CD4-positive, alpha-beta T cell treated with Interleukin-10 for 1 hour (primary cell): ENCODE measurements around the gene ABCD3.
"Not testable (repeated sequence)": the region's sequence is repeated elsewhere in the genome, so short reads cannot be mapped to it uniquely, and the experiment has no call there.

Source experiments
- DNase-seq: peaks from one replicate; pipeline ENCODE4 v3.0.0-alpha.2; 2020

Gene ABCD3

GRCh38 chr1:94416901-94417727 lies 1.1 kb upstream of the ABCD3 start:
- no peak for DNase-seq

- no peak for DNase-seq
These were observed 536 bp upstream of the ABCD3 start for GRCh38 chr1:94417728-94417977.

GRCh38 chr1:94418664-94419655 lies 771 bp downstream of the ABCD3 start:
- DNase-seq, result no peak

DNA sequence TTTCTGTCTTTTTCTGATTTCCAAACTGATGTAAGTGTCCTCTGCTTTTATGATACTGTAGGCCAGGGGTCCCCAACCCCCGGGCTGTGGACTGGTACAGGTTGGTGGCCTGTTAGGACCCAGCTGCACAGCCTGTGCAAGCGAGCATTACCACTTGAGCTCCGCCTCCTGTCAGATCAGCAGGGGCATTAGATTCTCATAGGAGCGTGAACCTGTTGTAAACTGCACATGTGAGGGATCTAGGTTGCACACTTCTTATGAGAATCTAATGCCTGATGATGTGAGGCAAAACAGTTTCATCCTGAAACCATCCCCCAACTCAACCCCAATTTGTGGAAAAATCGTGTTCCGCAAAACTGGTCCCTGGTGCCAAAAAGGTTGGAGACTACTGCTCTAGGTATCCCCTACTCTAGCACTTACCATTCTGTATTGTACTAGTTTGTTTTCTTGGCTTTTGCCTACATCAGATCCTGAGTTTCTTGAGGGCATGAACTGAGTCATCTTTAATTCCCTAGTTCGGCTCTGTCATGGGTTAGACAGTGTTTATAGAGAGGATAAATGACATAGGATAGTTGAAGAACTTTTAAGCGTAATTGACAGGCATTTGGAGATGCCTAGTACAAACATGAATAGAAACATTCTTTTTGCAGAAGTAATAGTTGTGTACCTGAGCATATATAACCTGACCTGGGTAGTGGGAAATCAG lies 4.1 kb downstream of the ABCD3 start:
- DNase-seq, result no peak

GRCh38 chr1:94425821-94426484 lies 7.8 kb downstream of the ABCD3 start:
- no peak for DNase-seq

DNA sequence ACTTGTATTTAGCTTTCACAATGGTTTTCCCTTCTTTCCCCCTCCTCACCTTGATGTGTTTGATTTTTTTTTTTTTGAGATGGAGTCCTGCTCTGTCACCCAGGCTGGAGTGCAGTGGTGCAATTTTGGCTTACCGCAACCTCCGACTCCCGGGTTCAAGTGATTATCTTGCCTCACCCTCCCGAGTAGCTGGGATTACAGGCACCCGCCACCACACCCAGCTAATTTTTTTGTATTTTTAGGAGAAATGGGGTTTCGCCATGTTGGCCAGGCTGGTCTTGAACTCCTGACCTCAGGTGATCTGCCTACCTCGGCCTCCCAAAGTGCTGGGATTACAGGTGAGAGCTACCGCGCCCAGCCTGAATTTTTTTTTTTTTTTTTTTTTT lies 8.3 kb downstream of the ABCD3 start:
- not testable (repeated sequence) for DNase-seq

- no peak for DNase-seq
These were observed 10.3 kb downstream of the ABCD3 start for GRCh38 chr1:94428441-94428840.

DNA sequence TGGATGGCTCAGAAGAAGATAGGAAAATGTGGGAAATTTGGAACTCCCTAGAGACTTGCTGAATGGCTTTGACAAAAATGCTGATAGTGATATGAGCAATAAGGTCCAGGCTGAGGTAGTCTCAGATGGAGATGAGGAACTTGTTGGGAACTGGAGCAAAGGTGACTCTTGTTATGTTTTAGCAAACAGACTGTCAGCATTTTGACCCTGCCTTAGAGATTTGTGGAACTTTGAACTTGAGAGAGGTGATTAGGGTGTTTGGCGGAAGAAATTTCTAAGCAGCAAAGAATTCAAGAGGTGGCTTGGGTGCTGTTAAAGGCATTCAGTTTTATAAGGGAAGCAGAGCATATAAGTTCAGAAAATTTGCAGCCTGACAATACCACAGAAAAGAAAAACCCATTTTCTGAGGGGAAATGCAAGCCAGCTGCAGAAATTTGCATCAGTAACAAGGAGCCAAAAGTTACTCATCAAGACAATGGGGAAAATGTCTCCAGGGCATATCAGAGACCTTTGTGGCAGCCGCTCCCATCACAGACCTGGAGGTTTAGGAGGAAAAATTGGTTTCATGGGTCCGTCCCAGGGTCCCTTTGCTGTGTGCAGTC lies 10.8 kb downstream of the ABCD3 start:
- not testable (repeated sequence) for DNase-seq

- not testable (repeated sequence) for DNase-seq
These were observed 11.9 kb downstream of the ABCD3 start for GRCh38 chr1:94430066-94430465.

DNA sequence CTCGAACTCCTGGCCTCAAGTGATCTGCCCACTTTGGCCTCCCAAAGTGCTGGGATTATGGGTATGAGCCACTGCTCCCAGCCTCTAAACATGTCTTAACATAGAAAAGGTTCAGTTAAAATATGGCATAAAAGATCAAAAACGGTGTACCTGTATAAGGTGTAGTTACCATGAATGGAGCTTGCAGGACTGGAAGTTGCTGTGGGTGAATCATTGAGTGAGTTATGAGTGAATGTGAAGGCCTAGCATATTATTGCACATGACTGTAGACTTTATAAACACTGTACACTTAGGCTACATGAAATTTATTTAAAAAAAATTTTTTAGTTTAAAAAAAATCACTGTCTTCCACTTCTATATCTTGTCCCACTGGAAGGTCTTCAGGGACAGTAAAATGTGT lies 15.7 kb downstream of the ABCD3 start:
- no peak for DNase-seq

DNA sequence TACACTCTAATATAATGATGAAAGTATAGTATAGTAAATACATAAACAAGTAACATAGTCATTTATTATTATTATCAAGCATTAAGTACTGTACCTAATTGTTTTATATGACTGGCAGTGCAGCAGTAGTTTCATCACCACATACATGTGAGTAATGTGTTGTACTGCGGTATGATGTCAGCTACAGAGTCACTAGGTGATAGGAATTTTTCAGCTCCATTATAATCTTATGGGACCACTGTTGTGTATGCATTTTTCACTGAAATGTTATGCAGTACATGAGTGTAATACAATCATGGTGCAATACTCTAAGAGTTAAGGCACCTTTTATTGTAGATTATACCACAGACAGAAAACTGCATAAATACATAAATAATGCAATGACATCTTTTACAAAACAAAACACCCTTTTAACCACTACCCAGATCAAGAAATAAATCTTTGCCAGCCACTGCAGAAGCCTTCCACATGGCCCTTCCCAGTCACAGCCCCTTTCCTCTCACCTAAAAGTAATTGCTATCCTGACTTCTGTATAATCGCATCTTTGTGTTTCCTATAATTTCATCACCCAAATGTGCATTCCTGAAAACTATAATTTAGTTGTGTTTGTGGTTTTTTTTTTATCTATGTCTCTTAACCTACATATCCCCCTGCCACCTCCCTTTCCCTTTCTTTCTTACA lies 16.3 kb downstream of the ABCD3 start:
- no peak for DNase-seq

GRCh38 chr1:94438692-94439276 lies 20.6 kb downstream of the ABCD3 start:
- no peak for DNase-seq

DNA sequence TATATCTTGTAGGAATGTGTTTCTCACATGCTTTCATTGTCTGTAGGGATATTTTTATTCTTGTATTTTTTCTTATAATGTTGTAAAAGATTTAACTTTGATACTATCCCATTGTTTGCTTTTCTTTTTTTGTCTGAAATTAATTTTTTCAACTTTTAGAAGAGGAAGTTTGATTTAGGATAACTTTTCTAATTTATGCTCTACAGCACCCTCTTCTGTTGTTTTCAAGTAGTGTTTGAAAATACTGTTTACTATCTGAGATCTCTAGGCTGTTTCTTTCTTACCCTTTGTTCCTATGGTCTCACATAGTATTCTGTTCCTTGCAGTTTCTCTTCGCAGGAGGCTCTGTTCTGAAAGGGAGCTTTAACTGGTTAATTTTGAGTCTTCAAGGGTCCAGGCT lies 21.9 kb downstream of the ABCD3 start:
- no peak for DNase-seq

DNA sequence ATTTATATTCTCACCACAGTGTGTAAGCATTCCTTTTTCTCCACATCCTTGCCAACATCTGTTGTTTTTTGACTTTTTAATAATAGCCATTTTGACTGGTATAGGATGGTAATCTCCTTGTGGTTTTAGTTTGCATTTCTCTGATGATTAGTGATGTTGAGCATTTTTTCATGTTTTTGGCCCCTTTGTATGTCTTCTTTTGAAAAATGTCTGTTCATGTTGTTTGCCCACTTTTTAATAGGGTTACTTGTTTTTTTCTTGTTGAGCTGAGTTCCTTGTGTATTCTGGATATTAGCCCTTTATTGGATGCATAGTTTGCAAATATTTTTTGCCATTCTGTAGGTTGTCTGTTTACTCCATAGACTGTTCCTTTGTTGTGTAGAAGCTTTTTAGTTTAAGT lies 24.9 kb downstream of the ABCD3 start:
- DNase-seq, result not testable (repeated sequence)

DNA sequence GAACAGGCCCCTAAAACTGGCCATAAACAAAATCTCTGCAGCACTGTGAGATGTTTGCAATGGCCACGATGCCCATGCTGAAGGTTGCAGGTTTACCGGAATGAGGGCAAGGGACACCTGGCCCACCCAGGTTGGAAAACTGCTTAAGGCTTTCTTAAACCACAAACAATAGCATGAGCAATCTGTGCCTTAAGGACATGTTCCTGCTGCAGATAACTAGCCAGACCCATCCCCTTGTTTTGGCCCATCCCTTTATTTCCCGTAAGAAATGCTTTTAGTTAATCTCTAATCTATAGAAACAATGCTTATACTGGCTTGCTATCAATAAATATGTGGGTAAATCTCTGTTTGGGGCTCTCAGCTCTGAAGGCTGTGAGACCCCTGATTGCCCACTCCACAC lies 26.6 kb downstream of the ABCD3 start:
- not testable (repeated sequence) for DNase-seq

- DNase-seq, result not testable (repeated sequence)
These were observed 27.5 kb downstream of the ABCD3 start for GRCh38 chr1:94445733-94446132.

- not testable (repeated sequence) for DNase-seq
These were observed 28.0 kb downstream of the ABCD3 start for GRCh38 chr1:94446177-94446576.

DNA sequence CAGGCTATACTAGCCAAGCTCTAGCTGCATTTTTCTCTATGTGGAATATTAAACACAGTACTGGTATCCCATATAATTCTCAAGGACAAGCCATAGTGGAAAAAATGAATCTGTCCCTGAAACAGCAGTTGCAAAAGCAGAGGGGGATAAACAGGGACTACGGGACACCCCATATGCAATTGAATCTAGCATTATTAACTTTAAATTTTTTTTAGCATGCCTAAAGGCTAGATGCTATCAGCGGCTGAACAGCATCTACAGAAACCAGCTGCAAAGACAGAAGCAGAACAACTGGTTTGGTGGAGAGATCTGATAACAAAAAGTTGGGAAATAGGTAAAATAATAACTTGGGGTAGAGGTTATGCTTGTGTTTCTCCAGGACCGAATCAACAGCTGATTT lies 30.6 kb downstream of the ABCD3 start:
- not testable (repeated sequence) for DNase-seq

- no peak for DNase-seq
These were observed 38.5 kb downstream of the ABCD3 start for GRCh38 chr1:94456736-94457135.

GRCh38 chr1:94462606-94463005 lies 44.4 kb downstream of the ABCD3 start:
- DNase-seq, result no peak

GRCh38 chr1:94463056-94463764 lies 45.0 kb downstream of the ABCD3 start:
- DNase-seq, result no peak
